Hepatocyte (in vitro differentiated cells): ENCODE measurements around the gene WNK1. TPM values are rescaled to one million over a fixed set of nuclear protein-coding genes. Genes with fewer than 3 reads are reported as not detected.

ENCODE experiments used
- DNase-seq: peaks from one replicate; pipeline ENCODE4 v3.0.0-alpha.2; 2016; ENCODE audit warnings: low spot score
- H2AFZ ChIP-seq: fragments of 200-600 bp; sonication (generic); 2 replicates; pipeline ENCODE4 v1.6.0; 2016; ENCODE audit warnings: antibody characterized with exemption, mild to moderate bottlenecking
- H3K27ac ChIP-seq: fragments of 200-600 bp; sonication (generic); 2 replicates; pipeline ENCODE4 v1.5.1; 2016; ENCODE audit warnings: mild to moderate bottlenecking
- H3K27me3 ChIP-seq: fragments of 200-600 bp; sonication (generic); 2 replicates; pipeline ENCODE4 v1.6.1; 2016
- H3K36me3 ChIP-seq: fragments of 200-600 bp; sonication (generic); replicated peaks from 2 replicates; pipeline ENCODE4 v1.5.1; 2016; ENCODE audit warnings: low read depth; ENCODE audit not compliant: insufficient read depth
- H3K4me1 ChIP-seq: fragments of 200-600 bp; sonication (generic); 2 replicates; pipeline ENCODE4 v1.5.1; 2016; ENCODE audit warnings: mild to moderate bottlenecking, moderate library complexity; ENCODE audit not compliant: insufficient read depth
- H3K4me2 ChIP-seq: fragments of 200-600 bp; sonication (generic); 2 replicates; pipeline ENCODE4 v1.6.0; 2016
- H3K4me3 ChIP-seq: fragments of 200-600 bp; sonication (generic); 2 replicates; pipeline ENCODE4 v1.5.1; 2016; ENCODE audit warnings: mild to moderate bottlenecking
- H3K79me2 ChIP-seq: fragments of 200-600 bp; sonication (generic); 2 replicates; pipeline ENCODE4 v1.6.0; 2017; ENCODE audit warnings: mild to moderate bottlenecking
- H3K9me2 ChIP-seq: fragments of 200-600 bp; sonication (generic); replicated peaks from 2 replicates; pipeline ENCODE4 v1.6.0; 2017; ENCODE audit warnings: mild to moderate bottlenecking; ENCODE audit not compliant: insufficient read depth
- H3K9me3 ChIP-seq: fragments of 200-600 bp; sonication (generic); 2 replicates; pipeline ENCODE4 v1.5.1; 2016; ENCODE audit warnings: low read depth, mild to moderate bottlenecking
- H4K20me1 ChIP-seq: fragments of 200-600 bp; sonication (generic); 2 replicates; pipeline ENCODE4 v1.6.0; 2016; ENCODE audit warnings: mild to moderate bottlenecking; ENCODE audit not compliant: insufficient read depth, poor library complexity, severe bottlenecking
- CTCF ChIP-seq: fragments of 200-600 bp; sonication (generic); IDR thresholded peaks from 2 replicates; pipeline ENCODE4 v1.5.1; 2016; ENCODE audit warnings: antibody characterized with exemption, mild to moderate bottlenecking; ENCODE audit not compliant: poor library complexity
- EZH2 ChIP-seq: fragments of 200-600 bp; sonication (generic); IDR thresholded peaks from 2 replicates; pipeline ENCODE4 v1.6.1; 2016; ENCODE audit warnings: antibody characterized with exemption, mild to moderate bottlenecking, borderline replicate concordance
- EZH2phosphoT487 ChIP-seq: fragments of 200-600 bp; sonication (generic); IDR thresholded peaks from one replicate; pipeline ENCODE4 v1.6.1; 2018; ENCODE audit warnings: antibody characterized with exemption, mild to moderate bottlenecking, low read depth, moderate library complexity; ENCODE audit not compliant: unreplicated experiment, severe bottlenecking
- WGBS: methylation state at CpG from one replicate; pipeline ENCODE4 v1.1.6; 2016; ENCODE audit warnings: low lambda C conversion rate; ENCODE audit errors: missing lambda C conversion rate; 5-methylcytosine and 5-hydroxymethylcytosine counted together
- polyA plus RNA-seq: library from polyadenylated mRNA; unstranded; fragments of >200 nt; fragmentation: Nextera tagmentation; extraction: Ambion mirVana; gene quantifications from 2 replicates; pipeline ENCODE4 v1.2.1, GENCODE V29; 2016
- total RNA-seq: library from RNA; depleted of rRNA; stranded (reverse); fragments of >200 nt; gene quantifications from 2 replicates; pipeline ENCODE4 v1.2.3, GENCODE V29; 2014

WNK1 gene
- total and polyA plus RNA-seq, 2 experiments from 2014 or later, result 58.5 to 62.6 TPM

- no peaks in the 10 kb centered on the region for H3K4me1 ChIP-seq
- H3K36me3 ChIP-seq, result no peaks in the 10 kb centered on the region
- H4K20me1 ChIP-seq, result no peaks in the 10 kb centered on the region
- no peaks in the 10 kb centered on the region for H3K9me3 ChIP-seq
- no peaks in the 10 kb centered on the region for H3K79me2 ChIP-seq
- no peaks in the 10 kb centered on the region for H3K27me3 ChIP-seq
- DNase-seq, result no peak
- H3K4me3 ChIP-seq, result no peak overlapping the region
- H2AFZ ChIP-seq, result no peak overlapping the region
- H3K9me2 ChIP-seq, result no peaks in the 10 kb centered on the region
- H3K4me2 ChIP-seq, result no peak overlapping the region
- H3K27ac ChIP-seq, result no peak overlapping the region
- no peak for TF ChIP-seq EZH2phosphoT487
- TF ChIP-seq CTCF, result no peak
- no peak for TF ChIP-seq EZH2
Observed at GRCh38 chr12:894226-894625, 141.8 kb downstream of the WNK1 start.

- Histone ChIP-seq H3K9me2 (no peaks in the 10 kb centered on the region), H3K27me3 (no peaks in the 10 kb centered on the region), H2AFZ (no peak overlapping the region), H3K79me2 (peaks cover under 1% of the 10 kb centered on the region), H3K4me3 (no peak overlapping the region), H4K20me1 (no peaks in the 10 kb centered on the region), H3K27ac (no peak overlapping the region), H3K9me3 (no peaks in the 10 kb centered on the region), H3K4me1 (no peaks in the 10 kb centered on the region), H3K36me3 (peaks cover 5% of the 10 kb centered on the region), H3K4me2 (no peak overlapping the region)
- TF ChIP-seq EZH2, result no peak
- TF ChIP-seq EZH2phosphoT487, result no peak
- TF ChIP-seq CTCF, result no peak
- DNase-seq, result no peak
- WGBS, result 92% methylated on average over 4 of the region's 4 CpGs
Observed at GRCh38 chr12:896031-896430, 143.7 kb downstream of the WNK1 start.

- Histone ChIP-seq H3K36me3 (peaks cover 5% of the 10 kb centered on the region), H3K27me3 (no peaks in the 10 kb centered on the region)
- DNase-seq, result no peak
Observed at GRCh38 chr12:897386-897785, 145.0 kb downstream of the WNK1 start.

More at GRCh38 chr12:897386-897785, 145.0 kb downstream of the WNK1 start:
- no peaks in the 10 kb centered on the region for H4K20me1 ChIP-seq
- no peak for TF ChIP-seq EZH2
- TF ChIP-seq CTCF, result no peak
- TF ChIP-seq EZH2phosphoT487, result no peak
- no peaks in the 10 kb centered on the region for H3K9me3 ChIP-seq
- H3K79me2 ChIP-seq, result peaks cover 4% of the 10 kb centered on the region
- H3K4me1 ChIP-seq, result no peaks in the 10 kb centered on the region
- 86% methylated on average over 4 of the region's 4 CpGs for WGBS
- H3K4me3 ChIP-seq, result no peak overlapping the region
- no peaks in the 10 kb centered on the region for H3K9me2 ChIP-seq
- H3K27ac ChIP-seq, result no peak overlapping the region
- H3K4me2 ChIP-seq, result no peak overlapping the region
- no peak overlapping the region for H2AFZ ChIP-seq
